ENCODE measurements around the gene FOSL1. TPM values are rescaled to one million over a fixed set of nuclear protein-coding genes. Genes with fewer than 3 reads are reported as not detected.

The FOSL1 gene
- total and polyA plus RNA-seq, 2 experiments from 2014 or later = 14.6 to 17.1 TPM

DNA sequence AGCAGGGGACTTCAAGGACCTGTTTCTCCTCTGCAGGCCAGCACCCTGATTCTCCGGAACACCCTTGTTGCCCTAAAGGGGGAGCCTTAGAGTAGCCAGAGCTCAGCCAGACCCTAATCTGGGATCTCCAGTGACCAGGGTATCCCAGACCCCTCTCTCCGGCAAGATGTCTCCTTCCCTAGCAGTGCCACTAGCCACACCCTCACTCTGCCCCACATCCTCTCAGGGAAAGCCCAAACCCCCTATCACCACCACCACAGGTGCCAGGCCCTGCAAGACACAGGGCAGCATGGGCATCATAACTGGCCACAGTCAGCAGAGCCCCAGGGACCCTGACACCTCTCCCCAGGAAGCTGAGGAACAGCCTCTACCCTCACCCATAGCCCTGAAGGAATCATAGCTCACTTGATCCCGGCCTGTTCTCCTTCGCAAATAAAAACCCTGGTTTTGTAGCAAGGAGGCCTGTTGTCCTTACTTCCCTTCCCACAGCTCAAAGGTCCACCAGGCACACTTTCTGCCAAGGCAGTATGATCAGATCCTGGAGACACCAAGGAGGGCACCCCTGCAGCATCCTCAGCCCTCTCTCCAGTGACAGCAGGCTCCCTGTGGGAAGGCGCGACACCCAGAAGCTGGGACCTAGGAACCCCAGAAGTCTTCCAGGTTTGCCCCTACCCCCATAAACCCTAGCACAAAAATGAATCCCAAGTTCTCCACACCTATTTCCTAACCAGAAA is 46.8 kb downstream of the FOSL1 start (continued):
- TF ChIP-seq, protein P1, sequence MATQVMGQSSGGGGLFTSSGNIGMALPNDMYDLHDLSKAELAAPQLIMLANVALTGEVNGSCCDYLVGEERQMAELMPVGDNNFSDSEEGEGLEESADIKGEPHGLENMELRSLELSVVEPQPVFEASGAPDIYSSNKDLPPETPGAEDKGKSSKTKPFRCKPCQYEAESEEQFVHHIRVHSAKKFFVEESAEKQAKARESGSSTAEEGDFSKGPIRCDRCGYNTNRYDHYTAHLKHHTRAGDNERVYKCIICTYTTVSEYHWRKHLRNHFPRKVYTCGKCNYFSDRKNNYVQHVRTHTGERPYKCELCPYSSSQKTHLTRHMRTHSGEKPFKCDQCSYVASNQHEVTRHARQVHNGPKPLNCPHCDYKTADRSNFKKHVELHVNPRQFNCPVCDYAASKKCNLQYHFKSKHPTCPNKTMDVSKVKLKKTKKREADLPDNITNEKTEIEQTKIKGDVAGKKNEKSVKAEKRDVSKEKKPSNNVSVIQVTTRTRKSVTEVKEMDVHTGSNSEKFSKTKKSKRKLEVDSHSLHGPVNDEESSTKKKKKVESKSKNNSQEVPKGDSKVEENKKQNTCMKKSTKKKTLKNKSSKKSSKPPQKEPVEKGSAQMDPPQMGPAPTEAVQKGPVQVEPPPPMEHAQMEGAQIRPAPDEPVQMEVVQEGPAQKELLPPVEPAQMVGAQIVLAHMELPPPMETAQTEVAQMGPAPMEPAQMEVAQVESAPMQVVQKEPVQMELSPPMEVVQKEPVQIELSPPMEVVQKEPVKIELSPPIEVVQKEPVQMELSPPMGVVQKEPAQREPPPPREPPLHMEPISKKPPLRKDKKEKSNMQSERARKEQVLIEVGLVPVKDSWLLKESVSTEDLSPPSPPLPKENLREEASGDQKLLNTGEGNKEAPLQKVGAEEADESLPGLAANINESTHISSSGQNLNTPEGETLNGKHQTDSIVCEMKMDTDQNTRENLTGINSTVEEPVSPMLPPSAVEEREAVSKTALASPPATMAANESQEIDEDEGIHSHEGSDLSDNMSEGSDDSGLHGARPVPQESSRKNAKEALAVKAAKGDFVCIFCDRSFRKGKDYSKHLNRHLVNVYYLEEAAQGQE (IDR thresholded peaks at IDR 0.05; ENCODE audit: unreplicated experiment) = no peak
- TF ChIP-seq, protein P2, sequence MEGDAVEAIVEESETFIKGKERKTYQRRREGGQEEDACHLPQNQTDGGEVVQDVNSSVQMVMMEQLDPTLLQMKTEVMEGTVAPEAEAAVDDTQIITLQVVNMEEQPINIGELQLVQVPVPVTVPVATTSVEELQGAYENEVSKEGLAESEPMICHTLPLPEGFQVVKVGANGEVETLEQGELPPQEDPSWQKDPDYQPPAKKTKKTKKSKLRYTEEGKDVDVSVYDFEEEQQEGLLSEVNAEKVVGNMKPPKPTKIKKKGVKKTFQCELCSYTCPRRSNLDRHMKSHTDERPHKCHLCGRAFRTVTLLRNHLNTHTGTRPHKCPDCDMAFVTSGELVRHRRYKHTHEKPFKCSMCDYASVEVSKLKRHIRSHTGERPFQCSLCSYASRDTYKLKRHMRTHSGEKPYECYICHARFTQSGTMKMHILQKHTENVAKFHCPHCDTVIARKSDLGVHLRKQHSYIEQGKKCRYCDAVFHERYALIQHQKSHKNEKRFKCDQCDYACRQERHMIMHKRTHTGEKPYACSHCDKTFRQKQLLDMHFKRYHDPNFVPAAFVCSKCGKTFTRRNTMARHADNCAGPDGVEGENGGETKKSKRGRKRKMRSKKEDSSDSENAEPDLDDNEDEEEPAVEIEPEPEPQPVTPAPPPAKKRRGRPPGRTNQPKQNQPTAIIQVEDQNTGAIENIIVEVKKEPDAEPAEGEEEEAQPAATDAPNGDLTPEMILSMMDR (conservative IDR thresholded peaks at IDR 0.05; ENCODE audit: low read depth in 2 of 2) = peak; percentile 24 to 51; a peak in 2 of 4 replicates

DNA sequence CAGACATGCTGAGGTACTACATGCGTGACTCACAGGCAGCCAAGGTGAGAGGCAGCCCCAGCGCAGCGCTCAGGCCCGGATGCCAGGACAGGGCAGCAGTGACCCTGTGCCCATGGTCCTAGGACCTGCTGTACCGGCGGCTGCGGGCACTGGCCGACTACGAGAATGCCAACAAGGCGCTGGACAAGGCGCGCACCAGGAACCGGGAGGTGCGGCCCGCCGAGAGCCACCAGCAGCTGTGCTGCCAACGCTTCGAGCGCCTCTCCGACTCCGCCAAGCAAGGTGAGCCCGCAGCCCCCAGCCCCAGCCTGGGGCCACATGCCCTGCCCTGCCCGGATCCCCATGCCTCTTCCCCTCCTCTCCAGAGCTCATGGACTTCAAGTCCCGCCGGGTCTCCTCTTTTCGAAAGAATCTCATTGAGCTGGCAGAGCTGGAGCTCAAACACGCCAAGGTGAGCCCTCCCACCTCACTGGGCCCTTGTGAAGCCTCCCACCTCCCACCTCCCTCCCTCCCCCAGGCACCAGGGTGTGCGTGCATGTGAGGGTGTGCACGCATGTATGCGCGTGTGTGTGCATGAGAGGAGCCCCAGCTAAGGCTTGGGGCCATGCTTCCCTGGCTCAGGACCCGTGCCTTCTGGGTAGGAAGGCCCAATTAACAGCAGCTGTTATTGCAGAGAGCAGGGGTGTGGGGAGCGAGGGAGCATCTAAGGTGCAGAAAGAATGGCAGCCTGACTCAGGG is 47.5 kb downstream of the FOSL1 start:
- Histone ChIP-seq H3K4me1 (ENCODE audit: insufficient read depth) (peaks cover 3% of the 10 kb centered on the region), H3K4me3 (no peak overlapping the region), H3K4me2 (no peak overlapping the region), H3K36me3 (ENCODE audit: insufficient read depth) (peaks cover 28% of the 10 kb centered on the region), H4K20me1 (replicated peaks; ENCODE audit: insufficient read depth) (peaks cover 33% of the 10 kb centered on the region), H3K27me3 (ENCODE audit: insufficient read depth) (no peaks in the 10 kb centered on the region), H2AFZ (no peak overlapping the region), H3K79me2 (replicated peaks; ENCODE audit: insufficient read depth) (peaks cover 39% of the 10 kb centered on the region), H3K9me2 (ENCODE audit: insufficient read depth) (no peaks in the 10 kb centered on the region), H3K27ac (ENCODE audit: low read depth) (no peak overlapping the region), H3F3A (replicated peaks; ENCODE audit: low read depth) (peaks cover 63% of the 10 kb centered on the region)
- Mint-ChIP-seq H3K27ac (no peak overlapping the region), H3K9me3 (peaks cover 12% of the 10 kb centered on the region), H3K4me1 (peaks cover 27% of the 10 kb centered on the region), H3K36me3 (ENCODE audit: low read depth) (peaks cover 64% of the 10 kb centered on the region), H3K4me3 (no peak overlapping the region), H3K27me3 (ENCODE audit: insufficient read depth, low read depth, poor library complexity) (peaks cover 60% of the 10 kb centered on the region)
- peak; percentile 1; the same call in 1 of the 3 replicates for ATAC-seq
- TF ChIP-seq, protein P2 (conservative IDR thresholded peaks at IDR 0.05; ENCODE audit: low read depth in 2 of 2) = no peak
- TF ChIP-seq, protein P3, sequence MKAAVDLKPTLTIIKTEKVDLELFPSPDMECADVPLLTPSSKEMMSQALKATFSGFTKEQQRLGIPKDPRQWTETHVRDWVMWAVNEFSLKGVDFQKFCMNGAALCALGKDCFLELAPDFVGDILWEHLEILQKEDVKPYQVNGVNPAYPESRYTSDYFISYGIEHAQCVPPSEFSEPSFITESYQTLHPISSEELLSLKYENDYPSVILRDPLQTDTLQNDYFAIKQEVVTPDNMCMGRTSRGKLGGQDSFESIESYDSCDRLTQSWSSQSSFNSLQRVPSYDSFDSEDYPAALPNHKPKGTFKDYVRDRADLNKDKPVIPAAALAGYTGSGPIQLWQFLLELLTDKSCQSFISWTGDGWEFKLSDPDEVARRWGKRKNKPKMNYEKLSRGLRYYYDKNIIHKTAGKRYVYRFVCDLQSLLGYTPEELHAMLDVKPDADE (IDR thresholded peaks at IDR 0.05) = no peak
- TF ChIP-seq EZH2 (IDR thresholded peaks at IDR 0.05; ENCODE audit: low read depth, unreplicated experiment) (no peak), STAT1 (IDR thresholded peaks at IDR 0.05; ENCODE audit: unreplicated experiment) (no peak), CREB1 (CRISPR knock-in tag; IDR thresholded peaks at IDR 0.05; ENCODE audit: low read depth) (no peak), JUNB (IDR thresholded peaks at IDR 0.05; ENCODE audit: unreplicated experiment) (no peak), ZNF331 (CRISPR knock-in tag; IDR thresholded peaks at IDR 0.05; ENCODE audit: low read depth) (no peak)
- DNase-seq (ENCODE audit: low spot score) = no peak

All from GM23338 (cell line).